22Rv1 (cell line): ENCODE measurements around the gene GLT8D1.
A peak's percentile ranks its signal among the peaks of the same experiment; 100 is the strongest.

ENCODE experiments used
- H3K27ac ChIP-seq: fragments of 450-650 bp; 2 replicates; pipeline ENCODE4 v1.5.1; 2017
- ZFX ChIP-seq: fragments of 450-650 bp; IDR thresholded peaks from 2 replicates; pipeline ENCODE4 v1.6.1; 2017; ENCODE audit warnings: antibody characterized with exemption, borderline replicate concordance
- TF ChIP-seq, protein P1 (sequence below): fragments of 450-650 bp; IDR thresholded peaks from 2 replicates; pipeline ENCODE4 v1.5.1; 2017; ENCODE audit warnings: mild to moderate bottlenecking

The GLT8D1 gene

DNA sequence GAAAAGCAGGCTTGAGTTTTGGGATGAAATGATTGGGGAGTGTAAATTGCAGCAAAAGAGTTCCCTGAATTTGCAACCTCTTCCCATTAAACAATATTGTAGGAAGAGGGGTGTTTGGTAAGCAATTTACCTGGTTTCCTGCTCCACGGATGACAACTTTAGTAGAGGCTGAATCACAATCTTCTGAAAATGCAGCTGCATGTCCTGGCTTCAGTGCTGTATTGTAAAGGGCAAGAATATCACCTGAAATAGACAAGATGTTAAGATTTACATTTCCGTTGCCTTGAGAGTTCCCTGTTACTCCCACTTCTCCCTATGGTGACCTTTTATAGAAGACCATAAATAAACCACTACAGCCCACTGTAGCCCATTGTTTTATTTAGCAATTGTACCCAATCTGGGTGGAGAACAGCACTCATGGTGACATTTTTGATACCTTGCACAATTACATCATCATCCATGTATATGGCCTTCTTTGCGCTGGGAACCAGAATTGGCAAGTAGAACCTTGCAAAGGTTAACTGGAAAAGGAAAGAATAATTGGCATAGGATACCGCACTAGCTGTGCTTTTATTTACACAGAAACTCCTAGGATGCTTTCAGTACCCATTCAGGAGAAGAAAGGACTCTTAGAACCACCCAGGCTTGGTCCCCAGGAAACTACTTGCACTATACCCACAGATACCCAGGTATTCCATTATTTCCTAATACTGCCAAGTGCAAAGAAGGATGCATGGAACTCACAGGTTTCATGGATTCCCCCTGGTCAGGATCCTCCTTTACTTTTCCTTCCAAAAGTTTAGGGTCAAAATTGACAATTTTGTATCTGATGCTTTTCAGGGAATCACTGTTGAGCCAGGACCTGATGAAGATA is 9.6 kb downstream of the GLT8D1 start:
- TF ChIP-seq, protein P1, sequence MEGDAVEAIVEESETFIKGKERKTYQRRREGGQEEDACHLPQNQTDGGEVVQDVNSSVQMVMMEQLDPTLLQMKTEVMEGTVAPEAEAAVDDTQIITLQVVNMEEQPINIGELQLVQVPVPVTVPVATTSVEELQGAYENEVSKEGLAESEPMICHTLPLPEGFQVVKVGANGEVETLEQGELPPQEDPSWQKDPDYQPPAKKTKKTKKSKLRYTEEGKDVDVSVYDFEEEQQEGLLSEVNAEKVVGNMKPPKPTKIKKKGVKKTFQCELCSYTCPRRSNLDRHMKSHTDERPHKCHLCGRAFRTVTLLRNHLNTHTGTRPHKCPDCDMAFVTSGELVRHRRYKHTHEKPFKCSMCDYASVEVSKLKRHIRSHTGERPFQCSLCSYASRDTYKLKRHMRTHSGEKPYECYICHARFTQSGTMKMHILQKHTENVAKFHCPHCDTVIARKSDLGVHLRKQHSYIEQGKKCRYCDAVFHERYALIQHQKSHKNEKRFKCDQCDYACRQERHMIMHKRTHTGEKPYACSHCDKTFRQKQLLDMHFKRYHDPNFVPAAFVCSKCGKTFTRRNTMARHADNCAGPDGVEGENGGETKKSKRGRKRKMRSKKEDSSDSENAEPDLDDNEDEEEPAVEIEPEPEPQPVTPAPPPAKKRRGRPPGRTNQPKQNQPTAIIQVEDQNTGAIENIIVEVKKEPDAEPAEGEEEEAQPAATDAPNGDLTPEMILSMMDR: no peak
- no peak for TF ChIP-seq ZFX
- peak overlapping the region; percentile 25; the same call in 1 of the 2 replicates for H3K27ac ChIP-seq

DNA sequence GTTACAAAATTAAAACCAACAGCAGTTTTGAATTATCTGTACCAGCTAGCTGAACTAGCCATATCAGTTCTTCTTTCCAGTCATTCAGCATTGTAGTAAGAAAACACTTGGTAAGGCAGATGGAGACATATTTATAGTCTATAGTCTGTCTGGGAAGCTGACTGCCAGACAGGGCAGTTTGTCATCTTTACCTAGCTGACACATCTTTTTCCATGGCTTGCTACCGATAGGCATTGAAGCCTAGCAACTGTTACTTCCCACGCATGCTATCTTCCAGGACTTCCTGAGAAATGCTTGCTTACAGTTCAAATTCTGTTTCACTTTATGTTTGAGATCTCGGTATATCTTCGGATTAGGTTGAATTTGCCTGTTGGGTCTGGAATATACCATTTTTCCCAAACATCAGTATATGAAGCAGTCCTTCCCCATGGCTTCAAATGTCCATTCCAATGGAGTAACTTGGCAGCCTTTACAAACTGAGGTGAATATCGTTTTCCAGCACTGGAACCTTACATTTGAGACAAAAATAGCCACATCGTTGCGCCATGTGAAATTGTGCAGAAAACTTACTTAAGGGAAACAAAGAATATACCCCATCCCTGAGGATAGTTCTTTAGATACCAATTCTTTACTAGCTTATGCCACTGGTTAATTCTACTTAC is 10.9 kb downstream of the GLT8D1 start:
- peak overlapping the region; percentile 25; the same call in 1 of the 2 replicates for H3K27ac ChIP-seq
- TF ChIP-seq ZFX: no peak
- TF ChIP-seq, protein P1: no peak

DNA sequence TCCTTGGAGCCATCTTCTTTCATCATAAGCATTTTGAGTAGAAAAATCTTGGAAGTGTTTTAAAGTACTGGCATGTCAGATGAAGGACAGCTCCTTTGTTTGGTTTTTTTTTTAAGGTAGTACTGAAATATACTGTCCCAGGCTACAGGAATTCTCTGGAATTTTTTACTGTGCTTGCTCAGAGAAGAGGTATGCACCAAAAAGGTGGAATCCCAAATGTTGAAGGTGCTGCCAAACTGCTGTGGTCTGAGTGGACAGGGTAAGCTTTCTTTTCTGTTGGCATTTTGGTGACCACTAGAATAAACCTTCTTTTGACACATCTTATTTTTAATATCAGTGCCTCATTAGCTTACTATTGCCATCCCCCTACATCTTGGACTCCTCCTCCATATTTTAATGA is 12.5 kb downstream of the GLT8D1 start:
- TF ChIP-seq ZFX: no peak
- 0 out of 2 replicates have a peak overlapping the region, but pooled peaks have one; percentile 24 for H3K27ac ChIP-seq

DNA sequence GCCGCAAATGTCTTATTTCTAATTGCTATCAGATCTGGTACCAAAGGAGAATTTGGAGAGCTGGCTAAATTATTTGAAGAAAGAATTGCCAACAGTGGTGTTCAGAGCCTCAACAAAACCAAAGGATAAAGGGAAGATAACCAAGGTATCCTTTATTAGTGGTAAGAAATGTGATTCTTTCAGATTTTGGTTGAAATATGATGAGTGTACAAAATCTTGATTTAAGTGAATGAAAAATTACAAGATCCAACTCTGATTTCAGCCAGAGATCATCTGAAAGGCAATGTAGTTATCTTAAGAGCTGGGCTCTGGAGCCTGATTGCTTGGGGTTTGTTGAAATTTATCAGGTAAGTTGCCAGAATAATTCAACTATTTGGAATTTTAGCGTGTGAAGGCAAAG is 15.0 kb downstream of the GLT8D1 start:
- TF ChIP-seq, protein P1: no peak
- TF ChIP-seq ZFX: no peak
- no peak overlapping the region for H3K27ac ChIP-seq

DNA sequence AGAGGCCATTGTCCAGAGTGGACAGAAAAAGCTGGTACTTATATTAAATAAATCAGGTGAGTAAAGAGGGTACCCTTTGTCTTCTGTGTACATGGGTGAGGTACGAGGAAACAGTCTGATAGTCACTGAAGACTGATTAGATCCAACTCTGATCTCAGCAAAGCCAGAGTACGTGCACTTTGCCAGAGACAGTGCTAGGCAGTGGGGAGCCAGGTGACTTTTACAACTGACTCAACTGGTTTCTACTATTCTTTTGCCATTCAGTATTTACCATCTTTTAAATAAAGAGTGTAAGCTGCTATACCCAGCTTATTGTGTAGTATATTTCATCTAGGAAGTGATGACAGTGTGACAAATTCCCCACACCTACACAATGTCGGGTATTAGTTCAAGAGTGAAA is 16.4 kb downstream of the GLT8D1 start:
- TF ChIP-seq, protein P1: no peak
- no peak for TF ChIP-seq ZFX
- H3K27ac ChIP-seq: peak overlapping the region; percentile 95

DNA sequence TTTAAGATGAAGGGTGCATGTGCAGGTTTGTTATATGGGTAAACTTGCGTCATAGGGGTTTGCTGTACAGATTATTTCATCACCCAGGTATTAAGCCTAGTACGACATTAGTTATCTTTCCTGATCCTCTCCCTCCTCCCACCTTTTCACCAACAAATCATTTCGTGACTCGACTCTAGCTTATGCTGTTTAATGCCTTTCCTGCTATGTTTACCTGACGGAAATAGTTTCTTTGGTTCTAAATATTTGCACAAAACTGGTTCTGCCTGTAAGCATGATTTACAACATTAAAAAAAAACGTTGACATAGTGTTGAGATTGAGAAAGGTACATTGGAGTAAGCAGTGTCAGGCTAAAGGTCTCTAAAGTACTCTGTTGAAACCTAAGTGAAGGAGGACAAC is 17.3 kb downstream of the GLT8D1 start:
- H3K27ac ChIP-seq: peak overlapping the region; percentile 95
- TF ChIP-seq, protein P1: no peak
- TF ChIP-seq ZFX: no peak

DNA sequence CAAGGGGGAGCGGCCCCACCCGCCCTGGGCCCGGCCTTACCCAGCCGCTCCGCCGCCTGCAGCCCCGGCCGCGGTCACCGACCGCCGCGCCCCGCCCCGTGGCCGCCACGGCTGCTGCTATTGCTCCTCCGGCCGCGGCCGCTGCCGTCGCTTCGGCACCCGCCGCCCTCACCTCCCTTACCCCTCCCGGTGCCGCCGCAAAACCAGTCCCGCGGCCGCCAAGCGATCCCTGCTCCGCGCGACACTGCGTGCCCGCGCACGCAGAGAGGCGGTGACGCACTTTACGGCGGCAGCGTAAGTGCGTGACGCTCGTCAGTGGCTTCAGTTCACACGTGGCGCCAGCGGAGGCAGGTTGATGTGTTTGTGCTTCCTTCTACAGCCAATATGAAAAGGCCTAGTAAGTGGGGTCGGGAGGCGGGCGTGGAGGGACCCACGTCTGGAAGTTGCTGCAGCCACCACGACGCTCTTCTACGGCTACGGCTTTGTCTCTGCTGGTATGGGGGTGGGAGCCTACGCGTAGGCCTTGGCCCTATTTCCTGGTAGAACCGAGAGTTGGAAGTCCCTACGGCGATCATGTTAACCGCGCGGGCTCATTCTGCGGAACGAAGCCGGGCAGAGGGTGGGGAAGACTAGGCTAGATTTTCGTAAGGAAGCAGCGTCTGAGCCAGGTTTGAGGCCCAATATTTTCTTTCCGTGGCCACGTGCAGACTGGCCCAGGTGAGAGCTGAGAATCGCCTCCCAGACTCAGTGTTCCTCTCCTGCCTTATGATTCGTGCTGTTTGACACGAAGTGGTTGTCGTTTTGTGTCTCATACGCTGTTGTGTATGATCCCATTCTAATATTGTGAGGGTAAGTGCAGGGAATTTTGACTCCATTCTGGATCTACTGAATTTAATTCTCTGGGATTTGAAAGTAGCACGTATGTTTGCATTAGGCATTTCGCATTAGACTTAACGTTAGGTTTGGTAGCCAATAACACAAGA is 19.6 kb downstream of the GLT8D1 start, which contains the start of the genes GNL3 and PBRM1:
Gene GNL3, plus strand, starts transcription at position 324 of the 983 bp plus-strand sequence. Its CDS starts 61 bp downstream, at position 385.
Gene PBRM1, minus strand, starts transcription at position 205 of the 983 bp plus-strand sequence.
- TF ChIP-seq ZFX: no peak
- TF ChIP-seq, protein P1: no peak
- peak within 1 kb of the TSS; percentile 95 for H3K27ac ChIP-seq
